PC-3 (cell line): ENCODE measurements around the gene HIGD2A.

Experiments used
- CTCF ChIP-seq: fragments of 300-600 bp; sonication (generic); conservative IDR thresholded peaks from 2 replicates; pipeline ENCODE4 v1.5.1; 2017; ENCODE audit warnings: antibody characterized with exemption, low read depth, mild to moderate bottlenecking, low read length
- EZH2 ChIP-seq: fragments of 300-600 bp; sonication (generic); IDR thresholded peaks from one replicate; pipeline ENCODE4 v1.6.1; 2017; ENCODE audit warnings: antibody characterized with exemption, mild to moderate bottlenecking, low read length; ENCODE audit not compliant: unreplicated experiment

- no peak for TF ChIP-seq CTCF
- TF ChIP-seq EZH2: no peak
These were observed 19.1 kb downstream of the HIGD2A start for GRCh38 chr5:176407456-176408251.
